Coronary artery (tissue), 2 donors: ENCODE measurements around the gene SUCO.

Experiments used
- DNase-seq: peaks from one replicate; pipeline ENCODE4 v3.0.0-alpha.2; 2017; ENCODE audit warnings: low spot score
- H3K27ac ChIP-seq, 2 donors: fragments of 200-600 bp; sonication (generic); one replicate each; pipeline ENCODE4 v1.5.1; 2016 to 2019
- H3K4me3 ChIP-seq: fragments of 200-600 bp; sonication (generic); 2 replicates; pipeline ENCODE4 v1.5.1; 2016; ENCODE audit warnings: mild to moderate bottlenecking, moderate library complexity
- TF ChIP-seq, protein P1 (sequence below): fragments of 200-600 bp; sonication (generic); IDR thresholded peaks from one replicate; pipeline ENCODE4 v1.5.1; 2019; ENCODE audit warnings: antibody characterized with exemption

Gene SUCO

DNA sequence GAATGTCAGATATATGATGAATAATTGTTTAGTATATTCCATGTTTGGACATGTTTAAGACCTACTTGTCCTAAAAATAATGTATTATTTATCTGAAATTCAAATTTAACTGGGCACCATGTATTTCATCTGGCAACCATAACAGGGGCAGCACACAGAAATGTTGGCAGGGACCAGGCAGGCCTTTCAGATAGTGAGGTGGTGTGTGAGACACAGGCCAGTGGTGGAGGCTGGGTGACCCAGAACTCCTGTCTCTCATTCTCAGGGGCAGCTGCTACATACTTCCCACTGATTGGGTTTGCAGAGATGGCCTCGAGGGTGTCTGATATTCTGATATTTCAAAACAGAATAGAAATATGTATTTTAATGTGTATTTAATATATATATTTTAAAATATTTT is 124.6 kb downstream of the SUCO start:
- no peak overlapping the region for H3K27ac ChIP-seq
- no peak overlapping the region for H3K4me3 ChIP-seq
- TF ChIP-seq, protein P1, sequence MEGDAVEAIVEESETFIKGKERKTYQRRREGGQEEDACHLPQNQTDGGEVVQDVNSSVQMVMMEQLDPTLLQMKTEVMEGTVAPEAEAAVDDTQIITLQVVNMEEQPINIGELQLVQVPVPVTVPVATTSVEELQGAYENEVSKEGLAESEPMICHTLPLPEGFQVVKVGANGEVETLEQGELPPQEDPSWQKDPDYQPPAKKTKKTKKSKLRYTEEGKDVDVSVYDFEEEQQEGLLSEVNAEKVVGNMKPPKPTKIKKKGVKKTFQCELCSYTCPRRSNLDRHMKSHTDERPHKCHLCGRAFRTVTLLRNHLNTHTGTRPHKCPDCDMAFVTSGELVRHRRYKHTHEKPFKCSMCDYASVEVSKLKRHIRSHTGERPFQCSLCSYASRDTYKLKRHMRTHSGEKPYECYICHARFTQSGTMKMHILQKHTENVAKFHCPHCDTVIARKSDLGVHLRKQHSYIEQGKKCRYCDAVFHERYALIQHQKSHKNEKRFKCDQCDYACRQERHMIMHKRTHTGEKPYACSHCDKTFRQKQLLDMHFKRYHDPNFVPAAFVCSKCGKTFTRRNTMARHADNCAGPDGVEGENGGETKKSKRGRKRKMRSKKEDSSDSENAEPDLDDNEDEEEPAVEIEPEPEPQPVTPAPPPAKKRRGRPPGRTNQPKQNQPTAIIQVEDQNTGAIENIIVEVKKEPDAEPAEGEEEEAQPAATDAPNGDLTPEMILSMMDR: no peak
- no peak for DNase-seq

DNA sequence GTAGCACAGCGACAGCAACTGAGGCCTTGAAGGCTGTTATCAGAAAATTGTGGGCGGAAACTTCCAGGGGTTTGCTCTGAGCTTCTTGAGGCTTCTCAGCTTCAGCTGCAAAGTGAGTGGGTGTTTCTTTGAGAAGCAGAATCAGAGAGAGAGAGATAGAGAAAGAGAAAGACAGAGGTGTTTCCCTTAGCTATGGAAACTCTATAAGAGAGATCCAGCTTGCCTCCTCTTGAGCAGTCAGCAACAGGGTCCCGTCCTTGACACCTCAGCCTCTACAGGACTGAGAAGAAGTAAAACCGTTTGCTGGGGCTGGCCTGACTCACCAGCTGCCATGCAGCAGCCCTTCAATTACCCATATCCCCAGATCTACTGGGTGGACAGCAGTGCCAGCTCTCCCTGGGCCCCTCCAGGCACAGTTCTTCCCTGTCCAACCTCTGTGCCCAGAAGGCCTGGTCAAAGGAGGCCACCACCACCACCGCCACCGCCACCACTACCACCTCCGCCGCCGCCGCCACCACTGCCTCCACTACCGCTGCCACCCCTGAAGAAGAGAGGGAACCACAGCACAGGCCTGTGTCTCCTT is 126.0 kb downstream of the SUCO start, which contains the start of gene FASLG:
Gene FASLG (plus strand): TSS at position 233 of the 583 bp plus-strand sequence. CDS start 99 bp downstream, at position 332.
- TF ChIP-seq, protein P1: no peak
- H3K4me3 ChIP-seq: no peak within 1 kb of the TSS
- DNase-seq: no peak
- H3K27ac ChIP-seq: no peak within 1 kb of the TSS

DNA sequence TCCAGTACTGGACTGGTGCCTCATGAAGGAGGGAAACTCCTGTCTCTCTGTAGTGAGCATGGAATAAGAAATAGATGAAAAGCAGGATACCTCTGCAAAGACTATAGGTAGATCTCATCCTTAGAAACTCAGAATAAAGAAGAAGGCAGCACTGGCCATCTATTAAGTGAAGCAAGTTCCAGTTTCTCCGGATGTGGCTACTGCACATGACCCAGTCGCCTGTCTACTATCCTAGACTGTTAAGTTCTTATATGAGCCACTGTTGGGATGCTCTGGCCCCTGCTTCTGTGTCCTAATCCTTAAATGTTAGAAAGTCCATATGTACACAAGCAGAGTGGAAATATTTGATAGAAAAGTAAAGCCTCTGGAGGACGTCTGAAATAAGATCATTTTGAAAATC is 128.2 kb downstream of the SUCO start:
- Histone ChIP-seq H3K27ac (no peak overlapping the region), H3K4me3 (no peak overlapping the region)
- TF ChIP-seq, protein P1: no peak

More for the DNA sequence above, 128.2 kb downstream of the SUCO start:
- no peak for DNase-seq
